ENCODE data around the gene BPIFB2. TPM values are rescaled to one million over a fixed set of nuclear protein-coding genes. Genes with fewer than 3 reads are reported as not detected.

The BPIFB2 gene
- total RNA-seq, 1 experiment from 2014 or later = not detected

DNA sequence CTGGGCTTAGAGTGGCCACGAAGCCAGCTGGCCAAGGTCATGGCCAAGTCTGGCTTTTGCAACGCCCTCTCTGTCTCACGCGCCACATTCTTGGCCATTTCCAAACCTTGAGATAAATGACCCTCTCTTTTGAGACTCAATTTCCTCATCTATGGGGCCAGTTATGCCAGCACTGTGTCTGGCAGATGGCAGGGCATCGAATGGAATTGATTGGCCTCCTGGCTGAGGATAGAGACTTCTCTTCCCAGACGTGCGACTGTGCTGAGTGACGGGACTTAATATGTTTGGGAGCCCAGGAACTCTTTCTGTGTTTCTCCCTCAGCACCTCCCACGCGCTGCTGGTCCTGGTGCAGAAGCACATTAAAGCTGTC lies 7.6 kb downstream of the BPIFB2 start:
- no peak for DNase-seq
- Histone ChIP-seq H3K4me3 (ENCODE audit: insufficient read depth, low read depth, low read length) (no peak overlapping the region), H3K36me3 (replicated peaks; ENCODE audit: control insufficient read depth, insufficient read depth, low read length) (no peaks in the 10 kb centered on the region), H3K27me3 (ENCODE audit: control insufficient read depth, insufficient read depth, low read length) (no peaks in the 10 kb centered on the region)

- no peak overlapping the region for H3K4me3 ChIP-seq (ENCODE audit: insufficient read depth, low read depth, low read length)
- no peaks in the 10 kb centered on the region for H3K27me3 ChIP-seq (ENCODE audit: control insufficient read depth, insufficient read depth, low read length)
- no peak for DNase-seq
- H3K36me3 ChIP-seq (replicated peaks; ENCODE audit: control insufficient read depth, insufficient read depth, low read length) = no peaks in the 10 kb centered on the region
These were observed 8.4 kb downstream of the BPIFB2 start for GRCh38 chr20:33015700-33016580.

DNA sequence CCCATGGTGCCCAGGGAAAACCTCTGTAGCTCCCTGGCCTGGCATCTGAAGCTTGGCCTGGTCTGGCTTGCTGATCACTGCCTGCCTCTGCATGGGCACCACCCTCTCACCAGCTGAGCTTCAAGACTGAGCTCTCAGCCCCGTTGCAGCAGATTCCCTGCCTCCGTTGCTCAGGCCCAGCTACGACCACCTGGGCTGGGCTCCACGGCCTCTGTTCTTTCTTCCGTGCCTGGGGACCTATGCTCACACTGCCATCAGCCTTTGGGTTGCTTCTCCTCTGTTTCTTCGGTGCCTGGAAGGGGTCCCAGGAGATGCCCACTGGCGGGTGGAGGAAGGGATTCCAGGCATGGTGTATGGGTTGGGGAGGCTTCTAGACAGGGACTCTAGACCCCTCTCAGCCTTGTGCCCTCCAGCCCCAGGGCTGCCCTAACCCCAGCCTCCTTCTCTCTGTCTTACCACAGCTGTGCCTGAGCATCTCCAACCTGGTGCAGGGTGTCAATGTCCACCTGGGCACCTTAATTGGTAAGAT lies 9.1 kb downstream of the BPIFB2 start:
- no peaks in the 10 kb centered on the region for H3K27me3 ChIP-seq (ENCODE audit: control insufficient read depth, insufficient read depth, low read length)
- DNase-seq = no peak

DNA sequence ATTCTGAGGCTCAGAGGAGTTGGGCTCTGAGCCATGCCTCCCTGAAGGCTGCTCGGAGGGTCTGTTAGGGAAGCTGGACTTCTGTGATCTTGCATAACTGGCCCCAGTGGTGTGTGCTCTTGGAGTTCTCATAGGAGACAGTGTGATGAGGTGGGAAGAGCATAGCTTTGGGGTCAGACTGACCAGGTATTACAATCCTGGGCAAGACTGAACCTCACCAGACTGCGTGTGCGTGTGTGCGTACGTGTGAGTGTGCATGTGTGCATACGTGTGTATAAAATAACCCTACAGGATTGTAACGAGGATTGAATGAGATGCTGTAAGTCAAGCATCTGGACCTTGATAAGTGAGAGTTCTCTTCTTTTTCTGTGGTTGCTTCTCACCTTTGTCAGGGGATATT lies 10.0 kb downstream of the BPIFB2 start:
- Histone ChIP-seq H3K4me3 (ENCODE audit: insufficient read depth, low read depth, low read length) (no peak overlapping the region), H3K36me3 (replicated peaks; ENCODE audit: control insufficient read depth, insufficient read depth, low read length) (no peaks in the 10 kb centered on the region), H3K27me3 (ENCODE audit: control insufficient read depth, insufficient read depth, low read length) (no peaks in the 10 kb centered on the region)
- DNase-seq = no peak

More for the DNA sequence above, 9.1 kb downstream of the BPIFB2 start:
- Histone ChIP-seq H3K36me3 (replicated peaks; ENCODE audit: control insufficient read depth, insufficient read depth, low read length) (no peaks in the 10 kb centered on the region), H3K4me3 (ENCODE audit: insufficient read depth, low read depth, low read length) (no peak overlapping the region)

DNA sequence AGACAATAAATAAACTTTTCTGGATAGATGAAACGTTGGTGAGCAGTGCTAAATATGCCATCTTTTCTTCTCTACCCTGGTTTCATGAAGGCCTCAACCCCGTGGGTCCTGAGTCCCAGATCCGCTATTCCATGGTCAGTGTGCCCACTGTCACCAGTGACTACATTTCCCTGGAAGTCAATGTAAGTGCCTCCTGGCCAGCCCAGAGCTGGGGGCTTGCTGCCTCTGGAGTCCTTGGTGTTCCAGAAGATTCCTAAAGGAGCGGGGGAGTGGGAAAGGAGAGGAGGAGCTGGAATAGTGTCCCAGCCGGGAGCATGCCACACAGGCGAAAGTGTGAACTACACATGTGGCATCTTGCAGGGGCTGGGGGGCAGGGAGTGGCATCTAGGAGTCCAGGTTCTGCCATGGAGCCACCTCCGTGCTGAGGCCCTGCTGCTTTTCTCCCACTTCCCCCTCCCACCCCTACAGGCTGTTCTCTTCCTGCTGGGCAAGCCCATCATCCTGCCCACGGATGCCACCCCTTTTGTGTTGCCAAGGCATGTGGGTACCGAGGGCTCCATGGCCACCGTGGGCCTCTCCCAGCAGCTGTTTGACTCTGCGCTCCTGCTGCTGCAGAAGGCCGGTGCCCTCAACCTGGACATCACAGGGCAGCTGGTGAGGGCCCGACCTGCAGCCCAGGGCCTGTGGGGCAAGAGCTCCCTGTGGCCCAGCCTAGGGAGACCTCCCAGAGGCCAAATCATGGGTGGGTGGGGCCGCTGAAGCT lies 10.8 kb downstream of the BPIFB2 start:
- DNase-seq = no peak
- H3K27me3 ChIP-seq (ENCODE audit: control insufficient read depth, insufficient read depth, low read length) = no peaks in the 10 kb centered on the region
- H3K36me3 ChIP-seq (replicated peaks; ENCODE audit: control insufficient read depth, insufficient read depth, low read length) = no peaks in the 10 kb centered on the region
- H3K4me3 ChIP-seq (ENCODE audit: insufficient read depth, low read depth, low read length) = no peak overlapping the region

- no peak for DNase-seq
- Histone ChIP-seq H3K36me3 (replicated peaks; ENCODE audit: control insufficient read depth, insufficient read depth, low read length) (no peaks in the 10 kb centered on the region), H3K4me3 (ENCODE audit: insufficient read depth, low read depth, low read length) (no peak overlapping the region), H3K27me3 (ENCODE audit: control insufficient read depth, insufficient read depth, low read length) (no peaks in the 10 kb centered on the region)
These were observed 12.2 kb downstream of the BPIFB2 start for GRCh38 chr20:33019465-33020277.

- DNase-seq = no peak
- H3K27me3 ChIP-seq (ENCODE audit: control insufficient read depth, insufficient read depth, low read length) = no peaks in the 10 kb centered on the region
- no peaks in the 10 kb centered on the region for H3K36me3 ChIP-seq (replicated peaks; ENCODE audit: control insufficient read depth, insufficient read depth, low read length)
- H3K4me3 ChIP-seq (ENCODE audit: insufficient read depth, low read depth, low read length) = no peak overlapping the region
These were observed 13.0 kb downstream of the BPIFB2 start for GRCh38 chr20:33020278-33021161.

DNA sequence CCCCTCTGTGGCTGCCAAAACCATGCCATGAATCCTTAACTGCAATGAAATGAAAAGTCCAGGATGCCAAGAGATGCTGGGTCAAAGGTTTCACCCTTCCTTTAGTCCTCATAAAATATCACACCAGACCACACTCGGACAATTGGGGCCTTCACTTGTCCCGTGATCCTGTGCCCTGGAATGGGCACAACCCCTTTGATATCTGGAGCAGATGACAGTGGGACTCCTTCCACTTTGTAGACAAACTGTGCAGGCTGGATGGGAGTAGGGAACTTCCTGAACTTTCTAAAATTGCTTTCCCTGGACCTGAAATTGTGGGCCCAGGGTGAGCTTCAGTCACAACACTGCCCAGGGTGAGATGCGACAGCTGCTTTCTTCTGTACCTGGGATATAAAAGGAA lies 14.4 kb downstream of the BPIFB2 start:
- Histone ChIP-seq H3K27me3 (ENCODE audit: control insufficient read depth, insufficient read depth, low read length) (no peaks in the 10 kb centered on the region), H3K4me3 (ENCODE audit: insufficient read depth, low read depth, low read length) (no peak overlapping the region), H3K36me3 (replicated peaks; ENCODE audit: control insufficient read depth, insufficient read depth, low read length) (no peaks in the 10 kb centered on the region)
- DNase-seq = no peak

GRCh38 chr20:33022289-33022688 lies 14.8 kb downstream of the BPIFB2 start:
- Histone ChIP-seq H3K27me3 (ENCODE audit: control insufficient read depth, insufficient read depth, low read length) (no peaks in the 10 kb centered on the region), H3K4me3 (ENCODE audit: insufficient read depth, low read depth, low read length) (no peak overlapping the region), H3K36me3 (replicated peaks; ENCODE audit: control insufficient read depth, insufficient read depth, low read length) (no peaks in the 10 kb centered on the region)
- DNase-seq = no peak

GRCh38 chr20:33022694-33023438 lies 15.4 kb downstream of the BPIFB2 start:
- DNase-seq = no peak
- Histone ChIP-seq H3K36me3 (replicated peaks; ENCODE audit: control insufficient read depth, insufficient read depth, low read length) (no peaks in the 10 kb centered on the region), H3K27me3 (ENCODE audit: control insufficient read depth, insufficient read depth, low read length) (no peaks in the 10 kb centered on the region), H3K4me3 (ENCODE audit: insufficient read depth, low read depth, low read length) (no peak overlapping the region)

DNA sequence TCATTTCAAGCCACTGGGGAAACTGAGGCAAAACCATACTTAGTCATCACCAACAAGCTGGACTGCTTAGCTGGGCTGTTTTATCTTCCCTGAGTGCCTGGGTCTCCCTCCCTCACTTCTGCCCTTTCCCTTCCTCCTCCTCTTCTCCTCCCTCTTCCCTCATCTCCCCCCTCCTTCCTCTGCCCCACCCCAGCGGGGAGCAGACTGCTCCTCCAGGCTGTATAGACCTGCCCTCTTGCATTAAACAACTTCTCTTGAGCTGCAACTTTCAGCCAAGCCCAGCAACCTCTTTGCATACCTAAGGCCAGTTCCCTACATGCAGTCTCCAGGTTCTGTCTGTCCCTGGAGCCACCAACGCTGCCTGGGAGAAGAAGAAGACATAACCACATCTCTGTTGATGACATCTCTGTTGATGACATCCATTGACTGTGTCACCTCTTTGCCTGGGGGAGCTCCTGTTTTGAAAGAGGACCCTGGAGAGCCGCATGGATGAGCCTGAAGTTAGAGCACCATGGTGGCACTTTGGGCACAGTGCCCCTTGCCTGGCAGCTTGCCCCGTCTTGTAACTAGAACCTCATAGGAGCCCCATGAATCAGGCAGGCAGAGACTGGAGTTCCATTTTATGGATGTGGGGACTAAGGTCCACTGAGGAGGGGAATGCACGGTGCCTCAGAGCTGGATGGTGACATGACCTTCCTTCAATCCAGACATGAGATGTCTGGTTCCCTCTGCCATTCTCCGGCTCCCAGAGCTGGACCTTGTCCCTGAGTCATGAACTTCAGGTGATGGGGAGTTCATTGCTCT lies 16.1 kb downstream of the BPIFB2 start:
- H3K36me3 ChIP-seq (replicated peaks; ENCODE audit: control insufficient read depth, insufficient read depth, low read length) = no peaks in the 10 kb centered on the region
- H3K4me3 ChIP-seq (ENCODE audit: insufficient read depth, low read depth, low read length) = no peak overlapping the region
- no peaks in the 10 kb centered on the region for H3K27me3 ChIP-seq (ENCODE audit: control insufficient read depth, insufficient read depth, low read length)
- DNase-seq = no peak

GRCh38 chr20:33024243-33024560 lies 16.7 kb downstream of the BPIFB2 start:
- Histone ChIP-seq H3K27me3 (ENCODE audit: control insufficient read depth, insufficient read depth, low read length) (no peaks in the 10 kb centered on the region), H3K36me3 (replicated peaks; ENCODE audit: control insufficient read depth, insufficient read depth, low read length) (no peaks in the 10 kb centered on the region), H3K4me3 (ENCODE audit: insufficient read depth, low read depth, low read length) (no peak overlapping the region)
- DNase-seq = no peak

All from H7 (cell line).